Measurements from ENCODE around the gene COX7A2L.

Gene COX7A2L

DNA sequence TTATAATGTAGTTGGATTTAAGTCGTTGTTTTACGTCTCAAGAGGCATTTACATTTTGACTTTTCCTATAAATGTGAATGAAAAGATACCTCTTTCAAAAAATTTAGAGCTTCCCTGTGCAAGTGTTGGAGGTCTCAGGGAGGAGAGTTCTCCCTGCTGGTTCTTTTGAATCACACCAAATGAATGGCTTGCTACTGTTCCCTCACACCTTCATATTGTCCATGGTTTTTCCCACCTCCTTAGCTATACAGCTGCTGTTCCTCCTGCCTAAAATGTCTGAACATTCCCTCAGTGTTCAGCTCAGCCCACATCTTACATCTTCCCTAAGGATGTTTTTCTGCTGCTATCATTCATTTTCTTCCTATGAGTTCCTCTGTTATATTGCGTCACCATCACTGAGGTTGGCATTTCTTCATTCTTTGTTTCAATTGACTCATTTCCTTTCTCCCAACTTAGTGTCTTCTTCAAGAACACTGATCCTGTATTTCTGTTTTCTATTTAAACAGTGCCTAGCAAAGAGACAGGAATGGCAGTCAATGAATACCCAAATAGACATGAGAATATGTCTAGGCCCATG, 46.0 kb downstream of the COX7A2L start:
- DNase-seq = peak; percentile 65

- no peak for DNase-seq
Observed at GRCh38 chr2:42312106-42312505, 48.9 kb downstream of the COX7A2L start.

DNA sequence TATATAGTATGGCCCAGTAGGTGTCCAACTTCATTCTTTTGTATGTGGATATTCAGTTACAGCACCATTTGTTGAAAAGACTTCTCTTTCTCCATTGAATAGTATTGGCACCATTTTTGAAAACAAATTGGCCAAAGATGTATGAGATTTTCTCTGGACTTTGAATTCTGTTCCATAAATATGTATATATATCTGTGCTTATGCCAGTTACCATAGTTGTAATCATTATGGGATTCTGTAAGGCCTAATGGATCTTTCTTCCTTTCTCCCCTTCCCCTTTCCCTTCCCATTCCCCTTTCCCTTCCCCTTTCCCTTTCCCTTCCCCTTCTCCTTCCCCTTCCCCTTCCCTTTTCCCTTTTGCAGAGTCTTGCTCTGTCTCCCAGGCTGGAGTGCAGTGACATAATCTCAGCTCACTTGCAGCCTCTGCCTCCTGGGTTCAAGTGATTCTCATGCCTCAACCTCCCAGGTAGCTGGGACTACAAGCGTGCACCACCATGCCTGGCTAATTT, 51.0 kb downstream of the COX7A2L start:
- peak; percentile 10 for DNase-seq

DNA sequence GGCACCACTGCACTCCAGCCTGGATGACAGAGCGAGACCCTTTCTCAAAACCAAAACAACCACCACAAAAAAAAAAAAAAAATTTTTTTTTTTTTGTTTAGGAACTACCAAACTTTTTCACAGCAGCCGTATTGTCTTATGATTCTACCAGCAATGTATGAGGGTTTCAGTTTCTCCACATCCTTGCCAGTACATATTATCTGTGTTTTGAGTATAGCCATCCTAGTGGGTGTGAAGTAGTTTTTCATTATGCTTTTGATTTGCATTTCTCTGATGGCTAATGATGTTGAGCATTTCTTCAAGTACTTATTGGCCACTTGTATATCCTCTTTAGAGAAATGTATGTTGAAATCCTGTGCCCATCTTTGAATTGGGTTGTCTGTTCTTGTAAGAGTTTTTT, 51.7 kb downstream of the COX7A2L start:
- DNase-seq = no peak

GRCh38 chr2:42307180-42307579, 53.8 kb downstream of the COX7A2L start:
- no peak for DNase-seq

DNA sequence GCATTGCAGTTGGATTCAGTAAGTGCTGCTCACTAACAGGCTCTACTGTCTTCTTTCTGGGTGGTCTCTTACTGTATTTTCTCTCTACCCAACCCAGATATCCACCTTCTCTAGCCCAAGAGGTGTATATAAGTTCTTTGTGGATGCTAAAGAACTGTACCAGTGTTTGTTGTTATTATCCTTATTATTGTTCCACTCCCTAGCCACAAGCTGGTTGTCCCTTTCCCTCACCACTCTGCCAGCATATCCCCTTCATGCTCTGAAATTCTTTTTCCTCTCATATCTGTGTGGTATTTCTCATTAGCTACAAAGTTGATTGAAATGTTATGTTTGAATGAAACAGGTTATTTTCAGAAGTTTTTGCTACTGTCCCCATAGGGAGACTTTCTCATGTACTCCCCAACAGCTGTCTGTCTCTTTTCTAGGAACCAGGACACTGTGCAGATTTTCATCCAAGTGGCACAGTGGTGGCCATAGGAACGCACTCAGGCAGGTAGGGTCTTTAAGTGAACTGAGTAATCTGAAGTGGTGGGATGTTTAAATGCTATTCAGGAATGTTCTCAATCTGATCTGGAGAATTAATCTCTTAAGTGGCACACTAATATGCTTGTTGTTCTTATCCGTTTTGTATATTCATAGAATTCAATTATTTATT, 56.8 kb downstream of the COX7A2L start:
- DNase-seq = no peak

GRCh38 chr2:42303252-42303651, 57.8 kb downstream of the COX7A2L start:
- no peak for DNase-seq

GRCh38 chr2:42300527-42300926, 60.5 kb downstream of the COX7A2L start:
- DNase-seq = no peak
